SK-N-SH (cell line): ENCODE measurements around the gene KCTD12. TPM values are rescaled to one million over a fixed set of nuclear protein-coding genes. Genes with fewer than 3 reads are reported as not detected.

Source experiments
- CTCF ChIA-PET: fragments of 300-600, 350-600 bp; formaldehyde crosslinking; extraction: SDS; loops from one replicate; lab custom pipeline; 2021; lab: Yijun Ruan, JAX
- POLR2A ChIA-PET: fragments of 350-600 bp; sonication (Branson Sonifier 250); formaldehyde crosslinking; extraction: SDS; loops from one replicate; lab custom pipeline; 2020; ENCODE audit warnings: antibody characterized with exemption, inconsistent platforms; lab: Yijun Ruan, JAX
- DNase-seq: peaks from one replicate; pipeline ENCODE4 v3.0.0; 2012
- H2AFZ ChIP-seq: fragments of 200-600 bp; sonication (generic); 2 replicates; pipeline ENCODE4 v1.8.1; 2016; ENCODE audit warnings: antibody characterized with exemption, mild to moderate bottlenecking, low read depth
- H3F3A ChIP-seq: fragments of 200-600 bp; sonication (generic); replicated peaks from 2 replicates; pipeline ENCODE3; 2016; ENCODE audit warnings: antibody characterized with exemption, mild to moderate bottlenecking; ENCODE audit not compliant: insufficient read depth
- H3K27ac ChIP-seq, 2 experiments: fragments of 200-500 bp in 1 of 2; fragments of 200-600 bp in 1 of 2; sonication (Bioruptor generic) in 1 of 2; sonication (generic), shearing (Covaris generic) in 1 of 2; 2 replicates each; pipeline versions ENCODE4 v1.5.1 to v1.6.1; 2014 to 2016; ENCODE audit warnings: low read depth in 2 of 2, inconsistent platforms in 1 of 2, low read length in 1 of 2, mild to moderate bottlenecking in 1 of 2, mixed read lengths in 1 of 2
- H3K27me3 ChIP-seq: fragments of 200-600 bp; sonication (generic), shearing (Covaris generic); 2 replicates; pipeline ENCODE4 v1.6.1; 2016; ENCODE audit warnings: mixed run types; ENCODE audit not compliant: insufficient read depth
- H3K36me3 ChIP-seq, 2 experiments: fragments of 200-500 bp in 1 of 2; fragments of 200-600 bp in 1 of 2; sonication (Bioruptor generic) in 1 of 2; sonication (generic) in 1 of 2; replicated peaks in 1 of 2; 2 replicates each; pipeline versions ENCODE3 to v1.5.1; 2014 to 2016; ENCODE audit warnings: low read length in 1 of 2, mild to moderate bottlenecking in 1 of 2; ENCODE audit not compliant: insufficient read depth in 2 of 2, control insufficient read depth in 1 of 2
- H3K4me1 ChIP-seq, 2 experiments: fragments of 200-500 bp in 1 of 2; fragments of 200-600 bp in 1 of 2; sonication (Bioruptor generic) in 1 of 2; sonication (generic), shearing (Covaris generic) in 1 of 2; 2 replicates each; pipeline versions ENCODE4 v1.5.1 to v1.6.1; 2014 to 2016; ENCODE audit warnings: low read depth in 1 of 2, low read length in 1 of 2, mixed run types in 1 of 2; ENCODE audit not compliant: insufficient read depth in 2 of 2, control insufficient read depth in 1 of 2
- H3K4me2 ChIP-seq: fragments of 200-600 bp; sonication (generic), shearing (Covaris generic); 2 replicates; pipeline ENCODE4 v1.6.1; 2017; ENCODE audit warnings: mixed run types
- H3K4me3 ChIP-seq, 2 experiments: fragments of 200-500 bp in 1 of 2; fragments of 200-600 bp in 1 of 2; sonication (Bioruptor generic) in 1 of 2; sonication (generic), shearing (Covaris generic) in 1 of 2; 2 replicates each; pipeline versions ENCODE4 v1.5.1 to v1.8.1; 2014 to 2016; ENCODE audit warnings: low read depth in 2 of 2, inconsistent platforms in 1 of 2, low read length in 1 of 2, mild to moderate bottlenecking in 1 of 2, mixed read lengths in 1 of 2, moderate library complexity in 1 of 2
- H3K79me2 ChIP-seq: fragments of 200-600 bp; sonication (generic); 2 replicates; pipeline ENCODE4 v1.8.1; 2017; ENCODE audit warnings: mild to moderate bottlenecking; ENCODE audit not compliant: insufficient read depth
- H3K9ac ChIP-seq: fragments of 200-600 bp; sonication (generic); 2 replicates; pipeline ENCODE4 v1.6.1; 2017; ENCODE audit warnings: mixed run types
- H3K9me2 ChIP-seq: fragments of 200-600 bp; sonication (generic); 2 replicates; pipeline ENCODE4 v1.6.1; 2017; ENCODE audit warnings: mixed run types
- H3K9me3 ChIP-seq: fragments of 200-600 bp; sonication (generic); 2 replicates; pipeline ENCODE4 v1.6.1; 2017; ENCODE audit warnings: mixed run types, mild to moderate bottlenecking, moderate library complexity
- H4K20me1 ChIP-seq: fragments of 200-600 bp; sonication (generic); 2 replicates; pipeline ENCODE4 v1.6.1; 2017; ENCODE audit warnings: mild to moderate bottlenecking, mixed run types; ENCODE audit not compliant: insufficient read depth
- CHD2 ChIP-seq: fragments of 150-350 bp; IDR thresholded peaks from 2 replicates; pipeline ENCODE4 v1.6.1; 2018; ENCODE audit warnings: low read length; ENCODE audit not compliant: partially characterized antibody
- FOXJ3 ChIP-seq: sonication (generic); formaldehyde crosslinking; IDR thresholded peaks from 2 replicates; pipeline ENCODE4 v1.5.1; 2020; ENCODE audit warnings: mild to moderate bottlenecking, missing genetic modification reagents
- MXI1 ChIP-seq: IDR thresholded peaks from 2 replicates; pipeline ENCODE4 v1.6.1; 2012; ENCODE audit warnings: mild to moderate bottlenecking, low read depth, low read length, improper control_type of control experiment
- PBX3 ChIP-seq: IDR thresholded peaks from 2 replicates; pipeline ENCODE4; 2012
- RCOR1 ChIP-seq: fragments of 150-350 bp; IDR thresholded peaks from 2 replicates; pipeline ENCODE4 v1.6.1; 2017; ENCODE audit warnings: antibody characterized with exemption, low read length
- REST ChIP-seq: IDR thresholded peaks from 2 replicates; pipeline ENCODE4 v1.6.1; 2012; ENCODE audit warnings: mild to moderate bottlenecking, low read depth, low read length, moderate library complexity
- TAF1 ChIP-seq: IDR thresholded peaks from 2 replicates; pipeline ENCODE4 v1.6.1; 2012; ENCODE audit warnings: low read depth, mild to moderate bottlenecking, low read length, moderate library complexity, borderline replicate concordance
- TCF12 ChIP-seq: IDR thresholded peaks from 2 replicates; pipeline ENCODE4 v1.4.0; 2012
- polyA plus RNA-seq, 3 experiments: library from polyadenylated mRNA; depleted of rRNA; stranded (reverse); fragments of >200 nt; gene quantifications; 2 replicates each; pipeline ENCODE4 v1.2.3, GENCODE V29; 2012

The KCTD12 gene
- polyA plus RNA-seq, 1 of the 3 experiments (the other 2 are of a cell fraction) = 1.0 TPM

DNA sequence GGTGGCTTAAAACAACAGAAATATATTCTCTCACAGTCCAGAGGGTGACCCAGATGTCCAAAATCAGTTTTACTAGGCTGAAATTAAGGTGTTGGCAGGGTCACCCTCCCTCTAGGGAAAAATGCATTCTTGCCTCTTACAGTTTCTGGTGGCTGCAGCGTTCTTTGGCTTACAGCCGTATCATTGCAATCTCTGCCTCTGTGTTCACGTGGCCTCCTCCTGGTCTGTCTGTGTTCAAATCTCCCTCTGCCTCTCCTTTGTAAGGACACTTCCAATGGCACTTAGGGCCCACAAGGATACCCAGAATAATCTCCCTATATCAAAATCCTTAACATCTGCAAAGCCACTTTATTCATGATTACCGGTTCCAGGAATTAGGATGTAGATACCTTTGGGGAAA, 21.1 kb downstream of the KCTD12 start (continued):
- TF ChIP-seq REST = no peak
- TF ChIP-seq PBX3 = no peak
- TF ChIP-seq TCF12 = no peak
- no peak for TF ChIP-seq RCOR1
- no peak for TF ChIP-seq FOXJ3 (CRISPR knock-in tag)
- no peak for TF ChIP-seq MXI1

GRCh38 chr13:76864259-76864658, 21.9 kb downstream of the KCTD12 start:
- no peak overlapping the region for H2AFZ ChIP-seq
- H4K20me1 ChIP-seq = no peaks in the 10 kb centered on the region
- no peak overlapping the region for H3K4me3 ChIP-seq
- DNase-seq = no peak
- H3K9me3 ChIP-seq = no peaks in the 10 kb centered on the region
- no peaks in the 10 kb centered on the region for H3K9me2 ChIP-seq
- H3K9ac ChIP-seq = no peak overlapping the region
- no peak for TF ChIP-seq TAF1
- no peak for TF ChIP-seq REST
- TF ChIP-seq CHD2 = no peak
- no peak for TF ChIP-seq TCF12
- CTCF ChIA-PET = interaction anchor here (0.6 kb wide), 1 partner anchor 56 kb away, joined by 3 read pairs; no protein-coding TSS in a partner anchor
- no peaks in the 10 kb centered on the region for H3F3A ChIP-seq
- no peaks in the 10 kb centered on the region for H3K27me3 ChIP-seq
- H3K27ac ChIP-seq = no peak overlapping the region
- H3K36me3 ChIP-seq = no peaks in the 10 kb centered on the region
- POLR2A ChIA-PET = no interaction called here
- H3K4me1 ChIP-seq = peaks cover 0 to 5% of the 10 kb centered on the region in 2 experiments; a peak in 1 of 4 replicates
- H3K79me2 ChIP-seq = no peaks in the 10 kb centered on the region
- no peak overlapping the region for H3K4me2 ChIP-seq
